Brain microvascular endothelial cell (primary cell): ENCODE data around the gene ZNF536.
"Not testable (repeated sequence)": the region's sequence is repeated elsewhere in the genome, so short reads cannot be mapped to it uniquely, and the experiment has no call there.

Experiments used
- DNase-seq: peaks from one replicate; pipeline ENCODE4 v3.0.0-alpha.2; 2020
- H3K27ac ChIP-seq: fragments of 250-450 bp; sonication (Bioruptor Pico); 2 replicates; pipeline ENCODE4 v1.5.1; 2020; ENCODE audit warnings: mild to moderate bottlenecking, moderate library complexity
- H3K27me3 ChIP-seq: fragments of 250-450 bp; sonication (Bioruptor Pico); replicated peaks from 2 replicates; pipeline ENCODE4 v1.5.1; 2020; ENCODE audit warnings: mild to moderate bottlenecking
- H3K36me3 ChIP-seq: fragments of 250-450 bp; sonication (Bioruptor Pico); replicated peaks from 2 replicates; pipeline ENCODE4 v1.5.1; 2020; ENCODE audit warnings: mild to moderate bottlenecking
- H3K4me3 ChIP-seq: 2 replicates; pipeline ENCODE4 v1.5.1; 2011; ENCODE audit warnings: low read depth, mild to moderate bottlenecking, control low read depth, low read length, moderate library complexity
- in situ Hi-C: cut with HindIII; loops from 2 replicates; pipeline ENCODE4 v1.10.0; 2017; ENCODE audit warnings: low sequenced_read_pairs, low pct_ligation_motif_present
- TF ChIP-seq, protein P1 (sequence below): IDR thresholded peaks from 2 replicates; pipeline ENCODE4 v1.5.1; 2011; ENCODE audit warnings: low read depth, mild to moderate bottlenecking, moderate library complexity, low read length, control low read depth, inconsistent platforms; ENCODE audit errors: missing control alignments

Gene ZNF536

DNA sequence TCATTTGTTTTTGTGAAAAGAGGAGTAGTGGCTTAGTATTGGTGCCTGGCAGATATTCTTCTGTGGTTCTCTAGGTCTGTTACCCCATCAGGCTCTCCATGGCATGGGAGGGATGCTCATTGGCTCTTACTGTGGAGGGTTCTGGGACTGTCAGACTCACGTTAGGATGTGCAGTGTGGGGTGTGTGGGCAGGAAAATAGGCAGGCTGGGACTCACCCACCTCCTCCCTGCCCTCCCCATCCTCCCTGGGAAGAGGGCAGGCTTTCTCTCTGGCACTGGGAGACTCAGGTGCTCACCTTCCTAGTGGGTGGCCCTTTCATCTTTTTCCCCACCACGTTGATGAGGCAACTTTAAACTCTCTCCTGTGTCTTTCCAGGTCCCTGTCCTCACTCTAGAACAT, 44.2 kb downstream of the ZNF536 start:
- Histone ChIP-seq H3K27ac (no peak overlapping the region), H3K4me3 (no peak overlapping the region), H3K36me3 (no peaks in the 10 kb centered on the region), H3K27me3 (no peaks in the 10 kb centered on the region)
- TF ChIP-seq, protein P1, sequence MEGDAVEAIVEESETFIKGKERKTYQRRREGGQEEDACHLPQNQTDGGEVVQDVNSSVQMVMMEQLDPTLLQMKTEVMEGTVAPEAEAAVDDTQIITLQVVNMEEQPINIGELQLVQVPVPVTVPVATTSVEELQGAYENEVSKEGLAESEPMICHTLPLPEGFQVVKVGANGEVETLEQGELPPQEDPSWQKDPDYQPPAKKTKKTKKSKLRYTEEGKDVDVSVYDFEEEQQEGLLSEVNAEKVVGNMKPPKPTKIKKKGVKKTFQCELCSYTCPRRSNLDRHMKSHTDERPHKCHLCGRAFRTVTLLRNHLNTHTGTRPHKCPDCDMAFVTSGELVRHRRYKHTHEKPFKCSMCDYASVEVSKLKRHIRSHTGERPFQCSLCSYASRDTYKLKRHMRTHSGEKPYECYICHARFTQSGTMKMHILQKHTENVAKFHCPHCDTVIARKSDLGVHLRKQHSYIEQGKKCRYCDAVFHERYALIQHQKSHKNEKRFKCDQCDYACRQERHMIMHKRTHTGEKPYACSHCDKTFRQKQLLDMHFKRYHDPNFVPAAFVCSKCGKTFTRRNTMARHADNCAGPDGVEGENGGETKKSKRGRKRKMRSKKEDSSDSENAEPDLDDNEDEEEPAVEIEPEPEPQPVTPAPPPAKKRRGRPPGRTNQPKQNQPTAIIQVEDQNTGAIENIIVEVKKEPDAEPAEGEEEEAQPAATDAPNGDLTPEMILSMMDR, result no peak
- in situ Hi-C loops, result no loop called here
- no peak for DNase-seq

DNA sequence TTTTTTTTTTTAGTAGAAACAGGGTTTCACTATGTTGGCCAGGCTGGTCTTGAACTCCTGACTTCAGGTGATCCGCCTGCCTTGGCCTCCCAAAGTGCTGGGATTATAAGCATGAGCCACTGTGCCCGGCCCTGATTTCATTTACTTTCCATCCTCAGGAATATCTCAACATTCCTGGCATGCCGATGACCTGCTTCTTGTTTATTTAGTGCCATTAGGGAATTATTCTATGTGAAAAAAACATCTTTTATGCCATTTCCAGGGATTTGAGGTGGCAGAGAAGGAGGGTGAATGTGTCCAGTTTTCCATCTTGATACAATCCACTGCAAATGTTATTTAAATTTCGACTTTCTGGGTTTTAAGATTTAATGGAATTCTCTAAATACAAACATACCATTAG, 45.0 kb downstream of the ZNF536 start:
- DNase-seq, in situ Hi-C loops, H3K4me3 ChIP-seq, H3K36me3 ChIP-seq, H3K27me3 ChIP-seq, H3K27ac ChIP-seq: not testable (repeated sequence)

DNA sequence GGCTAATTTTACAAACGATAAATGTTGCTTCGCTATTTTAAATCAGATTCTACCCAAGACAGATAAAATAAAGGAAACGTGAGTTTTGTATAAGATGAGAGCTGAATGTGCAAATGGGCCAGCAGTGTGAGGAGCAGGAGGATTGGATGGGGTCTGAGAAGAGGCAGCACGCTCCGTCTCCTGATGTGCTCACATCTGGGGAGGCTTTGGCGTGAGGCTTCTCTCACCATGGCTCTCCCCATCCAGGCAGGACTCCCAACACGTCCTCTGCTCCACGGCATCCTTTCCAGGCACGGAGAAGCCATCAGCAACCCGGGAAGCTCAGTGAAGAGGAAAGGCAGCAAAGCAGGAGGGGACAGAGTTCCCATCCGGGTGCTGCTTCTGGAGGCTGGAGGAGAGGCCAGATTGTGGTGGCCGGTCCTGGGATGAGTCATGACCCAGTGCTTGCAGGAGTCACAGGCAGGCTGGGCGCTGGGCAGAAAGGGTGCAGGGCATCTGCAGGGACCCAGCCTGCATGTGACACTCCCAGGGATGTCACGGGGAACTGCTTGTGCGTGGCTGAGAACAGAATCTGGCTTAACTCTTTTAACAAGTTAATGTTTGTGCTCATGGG, 47.5 kb downstream of the ZNF536 start:
- in situ Hi-C loops, result no loop called here
- no peak for DNase-seq
- Histone ChIP-seq H3K27ac (no peak overlapping the region), H3K27me3 (no peaks in the 10 kb centered on the region), H3K4me3 (no peak overlapping the region), H3K36me3 (no peaks in the 10 kb centered on the region)
- TF ChIP-seq, protein P1, result no peak

DNA sequence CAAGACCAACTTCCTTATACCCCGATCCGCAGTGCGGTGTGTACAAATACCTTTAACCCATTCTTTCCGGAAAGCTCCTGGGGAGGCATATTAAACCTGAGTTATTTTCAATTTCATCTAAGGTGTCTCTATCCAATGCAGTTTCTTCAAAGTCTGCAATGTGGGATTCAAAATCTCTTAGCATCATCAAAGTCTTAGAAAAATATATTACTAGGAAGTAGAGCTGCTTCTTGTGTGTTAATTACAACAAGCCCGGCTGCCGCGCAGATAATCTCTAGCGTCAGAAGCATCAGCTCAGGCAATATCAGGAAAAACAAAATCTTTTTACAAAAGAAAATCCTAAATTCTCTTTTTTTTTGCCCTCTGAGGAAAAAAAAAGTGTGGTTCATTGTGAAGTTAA, 48.1 kb downstream of the ZNF536 start:
- Histone ChIP-seq H3K36me3 (no peaks in the 10 kb centered on the region), H3K27ac (no peak overlapping the region), H3K4me3 (no peak overlapping the region), H3K27me3 (no peaks in the 10 kb centered on the region)
- TF ChIP-seq, protein P1, result no peak
- in situ Hi-C loops, result no loop called here
- no peak for DNase-seq

DNA sequence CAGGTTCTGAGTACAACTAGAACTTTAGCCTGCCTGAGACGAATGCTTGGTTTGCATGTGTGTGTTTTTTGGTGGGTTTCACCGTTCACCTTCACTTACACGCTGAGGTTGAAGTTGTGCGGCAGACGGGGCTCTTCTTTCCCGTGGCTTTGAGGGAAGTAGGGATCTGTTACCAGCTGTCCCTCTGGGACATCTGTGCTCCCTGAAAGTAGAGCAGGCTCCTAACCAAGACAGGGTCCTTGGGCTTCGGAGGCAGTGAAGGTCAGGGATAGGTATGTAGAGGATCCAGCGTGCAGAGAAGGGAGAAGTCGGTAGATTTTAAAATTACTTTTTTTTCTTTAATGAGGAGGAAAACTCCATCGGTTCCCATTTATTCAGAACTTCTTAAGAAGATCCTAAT, 48.7 kb downstream of the ZNF536 start:
- TF ChIP-seq, protein P1, result no peak
- H3K36me3 ChIP-seq, result no peaks in the 10 kb centered on the region
- no peak for DNase-seq
- no peak overlapping the region for H3K4me3 ChIP-seq
- in situ Hi-C loops, result no loop called here
- H3K27me3 ChIP-seq, result no peaks in the 10 kb centered on the region
- no peak overlapping the region for H3K27ac ChIP-seq

DNA sequence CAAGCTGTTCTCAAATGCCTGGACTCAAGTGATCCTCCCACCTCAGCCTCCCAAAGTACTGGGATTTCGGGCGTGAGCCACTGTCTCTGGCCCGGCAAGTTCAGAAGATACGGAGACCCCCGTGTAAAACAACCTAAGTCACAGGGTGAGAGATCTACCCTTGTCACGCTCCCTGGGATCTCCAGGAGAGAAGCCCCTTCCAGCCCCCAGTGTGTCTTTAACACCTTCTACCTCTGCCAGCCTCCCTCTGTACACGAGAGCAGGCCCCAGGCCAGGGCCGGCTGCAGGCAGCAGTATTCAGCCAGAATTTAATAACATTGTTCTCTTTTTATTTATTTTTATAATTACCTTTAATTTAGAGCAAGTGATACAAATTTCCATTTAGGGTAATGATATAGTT, 49.4 kb downstream of the ZNF536 start:
- Histone ChIP-seq H3K36me3 (no peaks in the 10 kb centered on the region), H3K27me3 (no peaks in the 10 kb centered on the region), H3K4me3 (no peak overlapping the region), H3K27ac (no peak overlapping the region)
- TF ChIP-seq, protein P1, result no peak
- DNase-seq, result no peak
- in situ Hi-C loops, result no loop called here
